Smooth muscle cell (in vitro differentiated cells): ENCODE results near the gene ADAM12. TPM values are rescaled to one million over a fixed set of nuclear protein-coding genes. Genes with fewer than 3 reads are reported as not detected.
A peak's percentile ranks its signal among the peaks of the same experiment; 100 is the strongest.

Experiments used
- DNase-seq: peaks from one replicate; lab custom pipeline; 2025; ENCODE audit not compliant: unreplicated experiment; lab: John Stamatoyannopoulos, UW
- H2AFZ ChIP-seq: fragments of 200-600 bp; sonication (generic); 2 replicates; pipeline ENCODE4 v1.6.0; 2016; ENCODE audit warnings: antibody characterized with exemption, low read depth, mild to moderate bottlenecking
- H3F3A ChIP-seq: fragments of 200-600 bp; sonication (generic); 2 replicates; pipeline ENCODE4 v1.6.0; 2017; ENCODE audit warnings: antibody characterized with exemption, low read depth
- H3K27ac ChIP-seq: fragments of 200-600 bp; sonication (generic); 2 replicates; pipeline ENCODE4 v1.5.1; 2016; ENCODE audit warnings: low read depth, mild to moderate bottlenecking
- H3K27me3 ChIP-seq: fragments of 200-600 bp; sonication (generic); 2 replicates; pipeline ENCODE4 v1.6.1; 2016; ENCODE audit warnings: low read depth, mild to moderate bottlenecking
- H3K36me3 ChIP-seq: fragments of 200-600 bp; sonication (generic); 2 replicates; pipeline ENCODE4 v1.5.1; 2016; ENCODE audit warnings: low read depth
- H3K4me1 ChIP-seq: fragments of 200-600 bp; sonication (generic); 2 replicates; pipeline ENCODE4 v1.5.1; 2016; ENCODE audit warnings: low read depth
- H3K4me2 ChIP-seq: fragments of 200-600 bp; sonication (generic); 2 replicates; pipeline ENCODE4 v1.6.0; 2016; ENCODE audit warnings: mild to moderate bottlenecking
- H3K4me3 ChIP-seq: fragments of 200-600 bp; sonication (generic); 2 replicates; pipeline ENCODE4 v1.5.1; 2016; ENCODE audit warnings: mild to moderate bottlenecking
- H3K79me2 ChIP-seq: fragments of 200-600 bp; sonication (generic); 2 replicates; pipeline ENCODE4 v1.6.0; 2016; ENCODE audit warnings: low read depth, mild to moderate bottlenecking
- H3K9ac ChIP-seq: fragments of 200-600 bp; sonication (generic); 2 replicates; pipeline ENCODE4 v1.6.0; 2016; ENCODE audit warnings: low read depth
- H3K9me3 ChIP-seq: fragments of 200-600 bp; sonication (generic); replicated peaks from 2 replicates; pipeline ENCODE4 v1.5.1; 2016; ENCODE audit warnings: low read depth
- H4K20me1 ChIP-seq: fragments of 200-600 bp; sonication (generic); 2 replicates; pipeline ENCODE4 v1.6.0; 2016; ENCODE audit warnings: low read depth
- CTCF ChIP-seq: fragments of 200-600 bp; sonication (generic); IDR thresholded peaks from 2 replicates; pipeline ENCODE4 v1.5.1; 2017; ENCODE audit warnings: borderline replicate concordance, mild to moderate bottlenecking, antibody characterized with exemption; ENCODE audit not compliant: insufficient read depth, poor library complexity, severe bottlenecking
- WGBS: methylation state at CpG from one replicate; pipeline ENCODE4 v1.1.7; 2016; ENCODE audit warnings: low lambda C conversion rate; 5-methylcytosine and 5-hydroxymethylcytosine counted together
- polyA plus RNA-seq: library from polyadenylated mRNA; unstranded; fragments of >200 nt; fragmentation: Nextera tagmentation; extraction: Ambion mirVana; gene quantifications from 2 replicates; pipeline ENCODE4 v1.2.1, GENCODE V29; 2016
- total RNA-seq: library from RNA; depleted of rRNA; stranded (reverse); fragments of >200 nt; gene quantifications from 2 replicates; pipeline ENCODE4 v1.2.3, GENCODE V29; 2014

Gene ADAM12
- total and polyA plus RNA-seq, 2 experiments from 2014 or later = 40.0 to 54.3 TPM

DNA sequence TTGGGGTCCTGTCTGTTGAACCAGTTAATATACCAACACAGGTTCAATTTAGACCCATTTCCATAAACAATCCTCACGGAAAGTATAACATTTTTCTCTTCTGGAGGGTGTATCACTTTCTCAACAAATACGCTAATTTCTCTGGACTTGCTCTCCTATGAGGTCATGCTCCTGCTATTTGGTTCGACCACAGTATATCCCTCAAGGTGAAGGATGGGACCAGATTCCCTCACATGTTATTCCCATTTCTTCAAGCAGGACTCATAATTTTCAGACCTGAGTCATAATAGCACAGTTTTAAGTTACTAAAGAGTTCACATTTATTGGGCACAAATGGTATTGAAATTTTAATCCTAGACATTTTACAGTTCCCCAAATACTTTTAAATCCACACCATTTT lies 57.2 kb downstream of the ADAM12 start:
- no peak overlapping the region for H3K4me3 ChIP-seq
- H3F3A ChIP-seq = peaks cover 4% of the 10 kb centered on the region
- H3K9me3 ChIP-seq = no peaks in the 10 kb centered on the region
- peak overlapping the region; percentile 49 for H3K4me2 ChIP-seq
- no peaks in the 10 kb centered on the region for H3K36me3 ChIP-seq
- no peak for DNase-seq
- no peak overlapping the region for H2AFZ ChIP-seq
- H4K20me1 ChIP-seq = no peaks in the 10 kb centered on the region
- no peaks in the 10 kb centered on the region for H3K27me3 ChIP-seq
- H3K79me2 ChIP-seq = peaks cover 29% of the 10 kb centered on the region
- 46% methylated on average over 3 of the region's 3 CpGs for WGBS
- no peak overlapping the region for H3K9ac ChIP-seq
- no peaks in the 10 kb centered on the region for H3K4me1 ChIP-seq
- peak overlapping the region; percentile 73 for H3K27ac ChIP-seq
- no peak for TF ChIP-seq CTCF

GRCh38 chr10:126324826-126325225 lies 63.5 kb downstream of the ADAM12 start:
- 94% methylated on average over 6 of the region's 6 CpGs for WGBS
- Histone ChIP-seq H3K4me2 (no peak overlapping the region), H3K9me3 (no peaks in the 10 kb centered on the region), H3K36me3 (no peaks in the 10 kb centered on the region), H4K20me1 (no peaks in the 10 kb centered on the region), H3F3A (no peaks in the 10 kb centered on the region), H3K79me2 (peaks cover 19% of the 10 kb centered on the region), H3K9ac (no peak overlapping the region), H3K27ac (no peak overlapping the region), H3K4me1 (peaks cover 9% of the 10 kb centered on the region), H2AFZ (no peak overlapping the region), H3K4me3 (no peak overlapping the region), H3K27me3 (no peaks in the 10 kb centered on the region)
- DNase-seq = no peak
- TF ChIP-seq CTCF = no peak

DNA sequence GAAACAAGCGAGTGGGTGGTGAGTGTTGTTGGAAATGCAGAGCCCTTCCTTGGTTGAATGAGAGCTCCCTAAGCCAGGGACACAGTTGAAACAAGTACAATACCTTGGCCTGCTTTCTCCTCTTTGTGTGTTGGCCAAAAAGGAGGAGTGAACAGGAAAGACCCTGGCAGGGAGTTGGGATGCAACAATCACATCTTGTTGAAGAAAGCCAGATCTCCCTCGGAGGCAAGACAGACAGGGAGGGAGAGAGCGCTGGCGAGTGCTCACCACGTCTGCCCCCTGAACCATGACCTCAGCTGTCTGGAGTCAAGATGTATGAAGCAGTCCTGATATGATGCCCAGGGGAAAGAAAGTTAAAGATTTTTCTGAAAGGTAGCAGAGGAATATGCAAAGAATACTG lies 66.8 kb downstream of the ADAM12 start:
- peak overlapping the region; percentile 46 for H3K27ac ChIP-seq
- H3F3A ChIP-seq = peaks cover 7% of the 10 kb centered on the region
- H3K4me3 ChIP-seq = no peak overlapping the region
- H3K9ac ChIP-seq = no peak overlapping the region
- TF ChIP-seq CTCF = no peak
- H3K36me3 ChIP-seq = no peaks in the 10 kb centered on the region
- H3K9me3 ChIP-seq = no peaks in the 10 kb centered on the region
- H3K4me1 ChIP-seq = peaks cover 9% of the 10 kb centered on the region
- 47% methylated on average over 5 of the region's 5 CpGs for WGBS
- H4K20me1 ChIP-seq = no peaks in the 10 kb centered on the region
- DNase-seq = no peak
- H3K4me2 ChIP-seq = peak overlapping the region; percentile 30
- H3K79me2 ChIP-seq = peaks cover 18% of the 10 kb centered on the region
- no peaks in the 10 kb centered on the region for H3K27me3 ChIP-seq
- no peak overlapping the region for H2AFZ ChIP-seq

- H3K4me2 ChIP-seq = no peak overlapping the region
- H3K4me1 ChIP-seq = peaks cover 13% of the 10 kb centered on the region
- H3K79me2 ChIP-seq = peaks cover 6% of the 10 kb centered on the region
- H3K9me3 ChIP-seq = no peaks in the 10 kb centered on the region
- peak overlapping the region; percentile 4 for H3K27ac ChIP-seq
- H3K36me3 ChIP-seq = no peaks in the 10 kb centered on the region
- H3K27me3 ChIP-seq = no peaks in the 10 kb centered on the region
- H3K4me3 ChIP-seq = no peak overlapping the region
- H3K9ac ChIP-seq = no peak overlapping the region
- no peak for DNase-seq
- TF ChIP-seq CTCF = no peak
- 97% methylated on average over 3 of the region's 3 CpGs for WGBS
- peaks cover 10% of the 10 kb centered on the region for H3F3A ChIP-seq
- no peaks in the 10 kb centered on the region for H4K20me1 ChIP-seq
- H2AFZ ChIP-seq = no peak overlapping the region
Measured at GRCh38 chr10:126317751-126318150, 70.5 kb downstream of the ADAM12 start.
